Measurements from ENCODE around the gene ABCF1. TPM values are rescaled to one million over a fixed set of nuclear protein-coding genes. Genes with fewer than 3 reads are reported as not detected.

Gene ABCF1
- total and polyA plus RNA-seq, 8 donors: 7.6 to 32.6 (median 27.4) TPM

- intact Hi-C loops (cut with DNase I; ENCODE audit: low total_unique reads): no loop called here
- DNase-seq: no peak
- H3K27me3 ChIP-seq: no peaks in the 10 kb centered on the region
- H3K9me3 ChIP-seq: no peaks in the 10 kb centered on the region
- H3K4me1 ChIP-seq: no peaks in the 10 kb centered on the region
- TF ChIP-seq POLR2A (IDR thresholded peaks at IDR 0.05) (no peak), EP300 (IDR thresholded peaks at IDR 0.05) (no peak), POLR2AphosphoS5 (IDR thresholded peaks at IDR 0.05) (no peak), CTCF (IDR thresholded peaks at IDR 0.05) (no peak)
- no peak overlapping the region for H3K4me3 ChIP-seq
- no peak overlapping the region for H3K27ac ChIP-seq
- WGBS, 5 donors: 58 to 74% (median 71%) methylated on average over 10 of the region's 10 CpGs
- H3K36me3 ChIP-seq: peaks cover 0 to 81% (median 68%) of the 10 kb centered on the region in 4 donors
These were observed 69.2 kb downstream of the ABCF1 start for GRCh38 chr6:30640481-30640880.

- peaks cover 0 to 83% (median 72%) of the 10 kb centered on the region in 4 donors for H3K36me3 ChIP-seq
- intact Hi-C loops (cut with DNase I; ENCODE audit: low total_unique reads): no loop called here
These were observed 69.8 kb downstream of the ABCF1 start for GRCh38 chr6:30641048-30641447.

More at GRCh38 chr6:30641048-30641447, 69.8 kb downstream of the ABCF1 start:
- Histone ChIP-seq H3K4me1 (peaks cover under 1 to 6% (median 4%) of the 10 kb centered on the region in 4 donors), H3K27me3 (no peaks in the 10 kb centered on the region), H3K4me3 (no peak overlapping the region), H3K27ac (no peak overlapping the region), H3K9me3 (no peaks in the 10 kb centered on the region)
- DNase-seq: no peak
- 71 to 88% (median 83%) methylated on average over 1 of the region's 1 CpG for WGBS, 5 donors
- TF ChIP-seq POLR2AphosphoS5 (IDR thresholded peaks at IDR 0.05): no peak
- no peak for TF ChIP-seq CTCF (IDR thresholded peaks at IDR 0.05)
- TF ChIP-seq EP300 (IDR thresholded peaks at IDR 0.05): no peak
- no peak for TF ChIP-seq POLR2A (IDR thresholded peaks at IDR 0.05)

Small RNA genes lying within 50 kb of the gene (small RNA-seq; reads per million reads assigned to genes)
- gene MIR877: 2.6 to 9.0 (median 6.0) reads per million in 4 donors

Other genes starting within 250 kb of the ABCF1 start
- 10 to 100 TPM in 3 of 5 donors, 1 to 10 TPM in 2; 8.6 to 28.1 (median 17.5) TPM for gene TRIM39, start 244.5 kb upstream of the ABCF1 start, total RNA-seq
- 10 to 100 TPM in 1 of 3 donors, 1 to 10 TPM in 2; 6.5 to 11.2 (median 8.4) TPM for gene TRIM39, start 244.5 kb upstream of the ABCF1 start, polyA plus RNA-seq
- gene RPP21, start 226.3 kb upstream of the ABCF1 start, total RNA-seq: 100 to 1,000 TPM in 2 of 5 donors, 10 to 100 TPM in 1, 1 to 10 TPM in 1, not detected in 1; 4.5 to 157 (median 60.3) TPM
- 100 to 1,000 TPM; 119 to 167 (median 145) TPM for gene RPP21, start 226.3 kb upstream of the ABCF1 start, polyA plus RNA-seq
- 100 to 1,000 TPM; 182 to 566 (median 272) TPM for gene HLA-E, start 81.9 kb upstream of the ABCF1 start, total RNA-seq
- gene HLA-E, start 81.9 kb upstream of the ABCF1 start, polyA plus RNA-seq: 100 to 1,000 TPM; 120 to 300 (median 121) TPM
- gene GNL1, start 15.0 kb upstream of the ABCF1 start, total RNA-seq: 10 to 100 TPM; 12.7 to 39.7 (median 19.2) TPM
- 10 to 100 TPM; 42.6 to 53.3 (median 48.9) TPM for gene GNL1, start 15.0 kb upstream of the ABCF1 start, polyA plus RNA-seq
- 10 to 100 TPM in 2 of 5 donors, under 1 TPM in 1, not detected in 2; 0.89 to 10.7 (median 10.5) TPM for gene PRR3, start 14.1 kb upstream of the ABCF1 start, total RNA-seq
- 1 to 10 TPM; 4.1 to 7.1 (median 5.5) TPM for gene PRR3, start 14.1 kb upstream of the ABCF1 start, polyA plus RNA-seq
- 100 to 1,000 TPM in 2 of 5 donors, 10 to 100 TPM in 3; 27.4 to 164 (median 50.1) TPM for gene PPP1R10, start 45.8 kb downstream of the ABCF1 start, total RNA-seq
- 10 to 100 TPM in 2 of 3 donors, 1 to 10 TPM in 1; 9.9 to 20.2 (median 17.7) TPM for gene PPP1R10, start 45.8 kb downstream of the ABCF1 start, polyA plus RNA-seq
- 10 to 100 TPM in 4 of 5 donors, 1 to 10 TPM in 1; 6.4 to 54.8 (median 28.5) TPM for gene MRPS18B, start 46.4 kb downstream of the ABCF1 start, total RNA-seq
- gene MRPS18B, start 46.4 kb downstream of the ABCF1 start, polyA plus RNA-seq: 10 to 100 TPM; 51.3 to 71.2 (median 61.6) TPM
- gene ATAT1, start 55.4 kb downstream of the ABCF1 start, total RNA-seq: 10 to 100 TPM in 1 of 5 donors, 1 to 10 TPM in 3, not detected in 1; 3.0 to 11.6 (median 5.2) TPM
- 1 to 10 TPM; 5.3 to 7.5 (median 5.7) TPM for gene ATAT1, start 55.4 kb downstream of the ABCF1 start, polyA plus RNA-seq
- 100 to 1,000 TPM in 1 of 5 donors, 10 to 100 TPM in 3, 1 to 10 TPM in 1; 7.3 to 126 (median 12.8) TPM for gene C6orf136, start 75.7 kb downstream of the ABCF1 start, total RNA-seq
- gene C6orf136, start 75.7 kb downstream of the ABCF1 start, polyA plus RNA-seq: 10 to 100 TPM; 21.2 to 29.3 (median 25.7) TPM
- 10 to 100 TPM; 22.0 to 67.0 (median 30.1) TPM for gene DHX16, start 101.6 kb downstream of the ABCF1 start, total RNA-seq
- gene DHX16, start 101.6 kb downstream of the ABCF1 start, polyA plus RNA-seq: 10 to 100 TPM; 18.3 to 34.0 (median 23.4) TPM
- gene PPP1R18, start 115.2 kb downstream of the ABCF1 start, total RNA-seq: 10 to 100 TPM in 4 of 5 donors, 1 to 10 TPM in 1; 9.0 to 20.1 (median 12.8) TPM
- 10 to 100 TPM; 24.7 to 40.3 (median 32.2) TPM for gene PPP1R18, start 115.2 kb downstream of the ABCF1 start, polyA plus RNA-seq
- gene NRM, start 119.5 kb downstream of the ABCF1 start, total RNA-seq: 1 to 10 TPM in 4 of 5 donors, under 1 TPM in 1; 0.92 to 6.4 (median 2.9) TPM
- 10 to 100 TPM in 1 of 3 donors, 1 to 10 TPM in 2; 4.1 to 15.8 (median 8.5) TPM for gene NRM, start 119.5 kb downstream of the ABCF1 start, polyA plus RNA-seq
- gene MDC1, start 145.8 kb downstream of the ABCF1 start, total RNA-seq: 100 to 1,000 TPM in 2 of 5 donors, 10 to 100 TPM in 2, 1 to 10 TPM in 1; 9.6 to 153 (median 99.2) TPM
- 1 to 10 TPM; 3.8 to 8.7 (median 4.2) TPM for gene MDC1, start 145.8 kb downstream of the ABCF1 start, polyA plus RNA-seq
- 100 to 1,000 TPM in 4 of 5 donors, 10 to 100 TPM in 1; 67.5 to 177 (median 109) TPM for gene TUBB, start 148.9 kb downstream of the ABCF1 start, total RNA-seq
- 100 to 1,000 TPM; 127 to 223 (median 183) TPM for gene TUBB, start 148.9 kb downstream of the ABCF1 start, polyA plus RNA-seq
- gene FLOT1, start 171.2 kb downstream of the ABCF1 start, total RNA-seq: 100 to 1,000 TPM in 2 of 5 donors, 10 to 100 TPM in 3; 40.6 to 201 (median 74.7) TPM
- gene FLOT1, start 171.2 kb downstream of the ABCF1 start, polyA plus RNA-seq: 100 to 1,000 TPM; 145 to 178 (median 151) TPM
- 100 to 1,000 TPM in 2 of 5 donors, 10 to 100 TPM in 3; 16.5 to 144 (median 92.8) TPM for gene IER3, start 173.1 kb downstream of the ABCF1 start, total RNA-seq
- 100 to 1,000 TPM; 112 to 187 (median 147) TPM for gene IER3, start 173.1 kb downstream of the ABCF1 start, polyA plus RNA-seq